HG03095 (cell line): ENCODE data around the gene HMX1.

Experiments used
- ATAC-seq: cut with Tn5 transposase; IDR thresholded peaks from one replicate; pipeline ENCODE4 v1.9.1; 2021; ENCODE audit warnings: moderate library complexity; ENCODE audit not compliant: unreplicated experiment

Gene HMX1

DNA sequence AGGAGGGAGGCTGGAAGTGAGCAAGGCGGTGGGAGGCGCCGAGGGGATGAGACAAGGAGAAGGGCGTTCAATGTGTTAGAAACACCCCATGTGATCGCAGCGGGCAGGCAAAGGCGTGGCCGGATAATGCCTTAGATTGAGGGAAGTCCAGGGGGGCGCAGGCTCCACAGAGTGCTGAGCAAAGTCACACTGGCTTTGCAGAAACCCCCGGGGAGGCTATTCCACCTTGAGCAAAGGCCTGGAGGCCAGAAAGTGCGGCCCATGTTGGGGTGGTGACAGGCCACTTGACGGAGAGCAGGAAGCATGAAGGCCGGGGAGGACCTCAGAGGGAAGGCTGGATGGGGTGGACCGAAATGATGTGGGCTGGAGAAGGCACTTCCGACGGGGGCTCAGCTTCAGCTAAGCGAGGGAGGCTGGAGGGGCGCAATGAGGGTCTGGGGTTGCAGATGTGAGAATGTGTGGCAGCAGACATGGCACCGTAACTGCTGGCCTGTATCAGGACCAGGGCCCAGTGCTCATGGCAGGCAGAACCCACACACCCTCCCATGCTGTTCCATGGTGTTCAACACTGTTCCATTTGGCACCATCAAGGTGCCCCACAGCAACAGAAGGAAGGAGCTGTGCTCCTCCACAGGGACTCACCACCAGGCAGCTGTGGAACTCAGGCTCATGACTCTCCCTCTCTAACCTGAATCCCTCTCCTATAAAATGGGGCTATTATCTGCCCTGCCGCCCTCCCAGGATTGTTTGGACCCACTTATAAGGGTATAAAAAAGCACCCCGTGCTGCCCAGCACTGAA lies 50.3 kb downstream of the HMX1 start:
- ATAC-seq: no peak

- ATAC-seq: no peak
Observed at GRCh38 chr4:8820178-8821102, 51.2 kb downstream of the HMX1 start.

DNA sequence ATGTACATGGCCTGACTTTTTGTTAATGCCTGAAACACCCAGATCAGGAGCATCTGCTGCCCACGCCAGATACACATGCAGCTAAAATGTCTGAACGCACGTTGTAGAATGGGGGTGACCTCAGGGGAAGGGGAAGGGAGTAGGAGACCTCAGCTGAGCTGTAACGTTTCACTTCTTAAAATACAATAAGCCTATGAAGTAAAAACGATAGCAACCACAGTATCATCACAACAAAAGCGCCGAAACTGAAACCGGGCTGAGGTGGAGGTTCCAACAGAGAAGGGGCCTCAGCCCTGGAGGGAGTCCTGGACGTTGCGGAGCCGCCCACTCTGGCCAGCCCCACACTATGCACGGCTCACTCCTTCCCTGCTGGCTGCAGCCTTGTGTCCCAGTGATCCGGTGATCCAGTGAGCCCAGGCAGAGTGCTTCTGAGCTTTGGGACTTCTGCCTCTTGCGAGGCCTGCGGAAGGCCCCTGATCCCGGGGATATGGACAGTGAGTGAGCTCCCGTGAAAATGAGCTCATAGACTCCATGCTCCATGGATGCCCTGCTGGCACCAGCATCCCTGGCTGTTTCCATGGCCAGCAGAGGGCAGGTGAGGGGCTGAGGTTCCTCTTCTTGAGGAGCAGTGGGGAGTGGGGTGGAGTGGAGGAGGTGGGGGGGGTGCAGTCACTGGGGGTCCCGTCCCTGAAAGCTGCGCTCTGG lies 52.0 kb downstream of the HMX1 start:
- ATAC-seq: no peak

DNA sequence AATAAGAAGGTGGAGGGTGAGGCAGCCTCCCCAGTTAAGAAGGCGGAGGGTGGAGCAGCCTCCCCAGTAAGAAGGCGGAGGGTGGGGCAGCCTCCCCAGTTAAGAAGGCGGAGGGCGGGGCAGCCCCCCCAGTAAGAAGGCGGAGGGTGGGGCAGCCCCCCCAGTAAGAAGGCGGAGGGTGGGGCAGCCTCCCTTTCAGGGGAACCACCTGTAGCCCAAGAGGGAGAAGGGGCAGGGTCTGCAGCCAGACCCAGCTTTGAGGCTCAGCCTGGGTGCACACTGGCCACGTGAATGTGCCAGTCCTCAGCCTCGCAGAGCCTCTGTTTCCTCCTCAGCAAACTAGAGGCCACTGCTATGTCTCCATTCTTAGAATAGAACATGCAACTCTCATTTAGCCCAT lies 52.6 kb downstream of the HMX1 start:
- no peak for ATAC-seq

GRCh38 chr4:8818063-8818881 lies 53.4 kb downstream of the HMX1 start:
- ATAC-seq: no peak

DNA sequence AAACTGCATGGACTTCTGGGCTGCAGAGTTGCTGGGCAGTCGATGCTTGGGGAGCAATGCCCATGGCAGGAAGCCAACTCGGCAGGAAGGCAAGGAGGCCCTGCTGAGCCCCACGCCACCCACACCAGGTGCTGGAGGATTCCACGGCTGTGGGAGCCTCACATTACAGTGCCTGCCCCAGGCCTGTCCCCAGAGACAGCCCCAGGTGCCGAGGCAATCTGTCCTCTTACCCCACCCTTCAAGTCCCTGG lies 53.9 kb downstream of the HMX1 start:
- no peak for ATAC-seq

DNA sequence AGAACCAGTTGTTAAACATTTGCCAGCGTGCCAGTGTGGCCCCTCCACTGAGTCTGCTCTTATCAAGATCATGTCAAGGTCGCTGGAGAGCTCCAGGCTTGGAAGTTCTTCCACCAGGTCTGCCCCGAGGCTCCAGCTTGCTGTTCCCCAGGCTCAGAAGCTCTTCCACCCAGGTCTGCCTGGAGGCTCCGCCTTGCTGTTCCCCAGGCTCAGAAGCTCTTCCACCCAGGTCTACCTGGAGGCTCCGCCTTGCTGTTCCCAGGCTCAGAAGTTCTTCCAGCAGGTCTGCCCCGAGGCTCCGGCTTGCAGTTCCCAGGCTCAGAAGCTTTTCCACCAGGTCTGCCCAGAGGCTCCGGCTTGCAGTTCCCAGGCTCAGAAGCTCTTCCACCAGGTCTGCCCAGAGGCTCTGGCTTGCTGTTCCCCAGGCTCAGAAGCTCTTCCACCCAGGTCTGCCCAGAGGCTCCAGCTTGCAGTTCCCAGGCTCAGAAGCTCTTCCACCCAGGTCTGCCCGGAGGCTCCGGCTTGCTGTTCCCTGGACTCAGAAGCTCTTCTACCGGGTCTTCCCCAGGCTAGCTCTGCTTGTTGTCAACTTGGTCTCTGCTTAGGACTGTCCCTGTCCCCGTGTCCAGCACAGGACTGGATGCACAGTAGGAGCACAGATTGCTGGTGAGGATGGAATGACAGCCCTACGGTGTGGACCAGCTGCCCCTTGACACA lies 54.4 kb downstream of the HMX1 start:
- ATAC-seq: no peak
